Testis (tissue), 2 donors: ENCODE results near the gene IL20RA.

Source experiments
- CTCF ChIP-seq, 3 experiments: fragments of 450-650 bp in 2 of 3; fragments of 200-600 bp in 1 of 3; sonication (generic) in 1 of 3; IDR thresholded peaks; one replicate each; pipeline ENCODE4 v1.5.1; 2016 to 2019; ENCODE audit warnings: antibody characterized with exemption in 3 of 3, mild to moderate bottlenecking in 2 of 3, moderate library complexity in 1 of 3
- POLR2A ChIP-seq: fragments of 450-650 bp; IDR thresholded peaks from one replicate; pipeline ENCODE4 v1.6.1; 2017; ENCODE audit warnings: antibody characterized with exemption, mild to moderate bottlenecking, moderate library complexity

- TF ChIP-seq CTCF (IDR thresholded peaks at IDR 0.05) (no peak), POLR2A (no peak)
Measured at GRCh38 chr6:136979206-136979605, 65.6 kb downstream of the IL20RA start.
